Measurements from ENCODE around the gene KRTAP20-4.

Gene KRTAP20-4

DNA sequence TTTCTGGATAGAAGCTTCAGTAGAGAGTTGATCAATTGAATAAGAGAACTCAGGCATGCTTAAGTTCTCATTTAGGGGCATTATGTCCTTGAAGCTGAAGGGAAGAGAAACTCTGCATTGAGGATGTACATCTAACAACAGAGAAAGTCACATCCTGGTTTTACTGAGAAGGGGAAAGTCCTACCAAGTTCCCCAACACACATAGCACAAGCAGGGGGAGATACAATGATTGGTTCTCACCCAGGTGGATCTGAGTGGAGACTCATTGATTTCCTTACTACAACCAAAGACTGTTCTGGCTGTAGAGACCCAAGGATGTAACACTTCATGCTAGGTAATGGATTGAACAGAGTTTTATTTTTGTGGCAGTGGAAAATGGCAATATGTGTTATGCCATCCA, 5.2 kb upstream of the KRTAP20-4 start:
- TF ChIP-seq EZH2phosphoT487 (IDR thresholded peaks at IDR 0.05; ENCODE audit: low read length) = no peak
- TF ChIP-seq, protein P1, sequence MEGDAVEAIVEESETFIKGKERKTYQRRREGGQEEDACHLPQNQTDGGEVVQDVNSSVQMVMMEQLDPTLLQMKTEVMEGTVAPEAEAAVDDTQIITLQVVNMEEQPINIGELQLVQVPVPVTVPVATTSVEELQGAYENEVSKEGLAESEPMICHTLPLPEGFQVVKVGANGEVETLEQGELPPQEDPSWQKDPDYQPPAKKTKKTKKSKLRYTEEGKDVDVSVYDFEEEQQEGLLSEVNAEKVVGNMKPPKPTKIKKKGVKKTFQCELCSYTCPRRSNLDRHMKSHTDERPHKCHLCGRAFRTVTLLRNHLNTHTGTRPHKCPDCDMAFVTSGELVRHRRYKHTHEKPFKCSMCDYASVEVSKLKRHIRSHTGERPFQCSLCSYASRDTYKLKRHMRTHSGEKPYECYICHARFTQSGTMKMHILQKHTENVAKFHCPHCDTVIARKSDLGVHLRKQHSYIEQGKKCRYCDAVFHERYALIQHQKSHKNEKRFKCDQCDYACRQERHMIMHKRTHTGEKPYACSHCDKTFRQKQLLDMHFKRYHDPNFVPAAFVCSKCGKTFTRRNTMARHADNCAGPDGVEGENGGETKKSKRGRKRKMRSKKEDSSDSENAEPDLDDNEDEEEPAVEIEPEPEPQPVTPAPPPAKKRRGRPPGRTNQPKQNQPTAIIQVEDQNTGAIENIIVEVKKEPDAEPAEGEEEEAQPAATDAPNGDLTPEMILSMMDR (IDR thresholded peaks at IDR 0.05; ENCODE audit: low read length) = no peak
- no peak overlapping the region for H3K9ac ChIP-seq (ENCODE audit: low read length)
- no peaks in the 10 kb centered on the region for H4K20me1 ChIP-seq (ENCODE audit: insufficient read depth, low read length)
- no peaks in the 10 kb centered on the region for H3K27me3 ChIP-seq (replicated peaks; ENCODE audit: insufficient read depth, low read length)
- no peak overlapping the region for H3K4me2 ChIP-seq (ENCODE audit: low read depth, low read length)
- no peaks in the 10 kb centered on the region for H3F3A ChIP-seq (ENCODE audit: insufficient read depth, low read length)
- no peaks in the 10 kb centered on the region for H3K79me2 ChIP-seq (ENCODE audit: low read length)
- no peak overlapping the region for H3K27ac ChIP-seq (ENCODE audit: low read length)
- H3K9me3 ChIP-seq (replicated peaks; ENCODE audit: insufficient read depth, low read length) = no peaks in the 10 kb centered on the region
- peaks cover 9% of the 10 kb centered on the region for H3K4me1 ChIP-seq (ENCODE audit: low read length)
- no peaks in the 10 kb centered on the region for H3K9me2 ChIP-seq (replicated peaks; ENCODE audit: insufficient read depth, low read length)
- H3K36me3 ChIP-seq (replicated peaks; ENCODE audit: insufficient read depth, low read length) = no peaks in the 10 kb centered on the region
- no peak overlapping the region for H3K4me3 ChIP-seq (ENCODE audit: low read length)
- no peak for DNase-seq
- no peak overlapping the region for H2AFZ ChIP-seq (ENCODE audit: low read length)

DNA sequence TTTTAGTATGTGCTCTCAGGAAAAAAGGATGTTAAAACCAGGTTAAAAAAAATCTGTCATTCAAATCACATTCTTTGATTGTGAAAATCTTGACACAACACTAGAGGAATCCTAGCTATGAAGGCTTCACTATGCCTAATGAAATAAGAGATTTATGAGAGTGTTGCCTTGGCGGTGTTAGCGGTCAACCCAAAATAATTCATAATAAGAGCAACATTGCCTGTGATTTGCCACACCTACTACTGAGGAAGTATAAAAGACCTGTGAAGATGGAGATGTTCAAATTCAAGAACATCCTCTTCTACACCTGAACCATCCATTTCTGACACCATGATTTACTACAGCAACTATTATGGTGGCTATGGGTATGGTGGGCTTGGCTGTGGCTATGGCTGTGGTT, 4.3 kb upstream of the KRTAP20-4 start, which contains the start of gene KRTAP20-1:
TSS of gene KRTAP20-1 (plus strand) at position 301 of the 400 bp plus-strand sequence. CDS start at position 331, 30 bp downstream.
- Histone ChIP-seq H2AFZ (ENCODE audit: low read length) (no peak within 1 kb of the TSS), H3K27me3 (replicated peaks; ENCODE audit: insufficient read depth, low read length) (no peaks in the 10 kb centered on the region)

DNA sequence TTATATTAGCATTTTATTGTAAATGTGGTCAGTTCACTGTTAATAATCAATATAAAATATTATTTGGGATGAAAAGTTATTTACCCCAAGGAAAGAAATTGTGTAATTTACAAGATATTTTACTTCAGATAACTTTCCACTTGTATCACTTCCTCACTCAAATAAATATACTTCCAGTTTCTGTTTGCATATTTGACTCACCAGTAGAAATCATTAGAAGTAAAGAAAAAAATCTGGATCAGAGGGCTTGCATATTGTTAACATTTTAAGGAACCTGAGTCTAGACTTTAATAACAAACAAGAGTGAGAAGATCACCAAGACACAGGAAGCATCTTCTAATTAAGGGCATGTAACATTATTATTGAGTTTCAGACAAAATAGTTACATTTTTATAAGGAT, 347 bp upstream of the KRTAP20-4 start:
- H3K36me3 ChIP-seq (replicated peaks; ENCODE audit: insufficient read depth, low read length) = no peaks in the 10 kb centered on the region
- no peak overlapping the region for H2AFZ ChIP-seq (ENCODE audit: low read length)
- no peak overlapping the region for H3K4me3 ChIP-seq (ENCODE audit: low read length)
- no peak overlapping the region for H3K27ac ChIP-seq (ENCODE audit: low read length)
- H3K9ac ChIP-seq (ENCODE audit: low read length) = no peak overlapping the region
- no peaks in the 10 kb centered on the region for H3K9me3 ChIP-seq (replicated peaks; ENCODE audit: insufficient read depth, low read length)
- no peak overlapping the region for H3K4me2 ChIP-seq (ENCODE audit: low read depth, low read length)
- H3K79me2 ChIP-seq (ENCODE audit: low read length) = no peaks in the 10 kb centered on the region
- no peak for DNase-seq
- no peaks in the 10 kb centered on the region for H3F3A ChIP-seq (ENCODE audit: insufficient read depth, low read length)
- TF ChIP-seq EZH2phosphoT487 (IDR thresholded peaks at IDR 0.05; ENCODE audit: low read length) (no peak), EZH2 (optimal IDR thresholded peaks at IDR 0.05; ENCODE audit: low read depth, low read length) (no peak)
- TF ChIP-seq, protein P1 (IDR thresholded peaks at IDR 0.05; ENCODE audit: low read length) = no peak
- H4K20me1 ChIP-seq (ENCODE audit: insufficient read depth, low read length) = no peaks in the 10 kb centered on the region
- H3K27me3 ChIP-seq (replicated peaks; ENCODE audit: insufficient read depth, low read length) = no peaks in the 10 kb centered on the region
- no peaks in the 10 kb centered on the region for H3K9me2 ChIP-seq (replicated peaks; ENCODE audit: insufficient read depth, low read length)
- H3K4me1 ChIP-seq (ENCODE audit: low read length) = no peaks in the 10 kb centered on the region

More for the DNA sequence above, 4.3 kb upstream of the KRTAP20-4 start, which contains the start of gene KRTAP20-1:
- Histone ChIP-seq H3K9me2 (replicated peaks; ENCODE audit: insufficient read depth, low read length) (no peaks in the 10 kb centered on the region), H4K20me1 (ENCODE audit: insufficient read depth, low read length) (no peaks in the 10 kb centered on the region), H3K27ac (ENCODE audit: low read length) (no peak within 1 kb of the TSS), H3K4me3 (ENCODE audit: low read length) (no peak within 1 kb of the TSS), H3K36me3 (replicated peaks; ENCODE audit: insufficient read depth, low read length) (no peaks in the 10 kb centered on the region), H3K79me2 (ENCODE audit: low read length) (no peaks in the 10 kb centered on the region), H3K9ac (ENCODE audit: low read length) (no peak within 1 kb of the TSS), H3K9me3 (replicated peaks; ENCODE audit: insufficient read depth, low read length) (no peaks in the 10 kb centered on the region), H3K4me1 (ENCODE audit: low read length) (peaks cover 9% of the 10 kb centered on the region), H3K4me2 (ENCODE audit: low read depth, low read length) (no peak within 1 kb of the TSS), H3F3A (ENCODE audit: insufficient read depth, low read length) (no peaks in the 10 kb centered on the region)
- TF ChIP-seq EZH2phosphoT487 (IDR thresholded peaks at IDR 0.05; ENCODE audit: low read length) (no peak), EZH2 (optimal IDR thresholded peaks at IDR 0.05; ENCODE audit: low read depth, low read length) (no peak)
- TF ChIP-seq, protein P1 (IDR thresholded peaks at IDR 0.05; ENCODE audit: low read length) = no peak
- no peak for DNase-seq

Measured in MM.1S (cell line).